ENCODE results near the gene RFXAP.
A peak's percentile ranks its signal among the peaks of the same experiment; 100 is the strongest.
"Not testable (repeated sequence)": the region's sequence is repeated elsewhere in the genome, so short reads cannot be mapped to it uniquely, and the experiment has no call there.

The RFXAP gene

DNA sequence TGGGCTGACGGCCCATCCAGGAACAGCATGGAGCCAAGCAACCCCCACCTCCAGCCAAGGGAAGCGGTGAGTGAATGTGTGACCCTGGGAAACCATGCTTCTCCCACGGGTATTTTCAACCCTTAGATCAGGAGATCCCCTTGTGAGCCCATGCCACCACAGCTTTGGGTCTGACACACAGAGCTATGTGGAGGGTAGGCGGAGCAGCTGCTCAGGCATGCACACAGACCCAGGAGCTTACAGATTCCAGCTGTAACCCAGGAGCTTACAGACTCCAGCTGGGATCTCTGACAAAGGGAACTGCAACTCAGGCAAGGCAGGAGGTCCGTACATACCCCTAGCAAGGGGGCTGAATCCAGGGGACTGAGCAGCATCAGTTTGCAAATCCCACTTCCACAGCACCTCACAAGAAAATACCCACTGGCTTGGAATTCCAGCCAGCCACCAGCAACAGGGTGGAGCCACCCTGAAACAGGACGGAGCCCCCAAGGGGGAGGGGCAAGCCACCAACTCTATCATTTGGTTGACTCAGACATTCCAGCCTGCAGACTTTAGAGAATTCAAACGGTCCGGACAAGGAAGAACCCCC is 40.8 kb upstream of the RFXAP start:
- DNase-seq (ENCODE audit: low read depth) = peak; percentile 12
- H3K4me3 ChIP-seq (ENCODE audit: control insufficient read depth, low read depth, low read length) = no peak overlapping the region
- TF ChIP-seq, protein P1, sequence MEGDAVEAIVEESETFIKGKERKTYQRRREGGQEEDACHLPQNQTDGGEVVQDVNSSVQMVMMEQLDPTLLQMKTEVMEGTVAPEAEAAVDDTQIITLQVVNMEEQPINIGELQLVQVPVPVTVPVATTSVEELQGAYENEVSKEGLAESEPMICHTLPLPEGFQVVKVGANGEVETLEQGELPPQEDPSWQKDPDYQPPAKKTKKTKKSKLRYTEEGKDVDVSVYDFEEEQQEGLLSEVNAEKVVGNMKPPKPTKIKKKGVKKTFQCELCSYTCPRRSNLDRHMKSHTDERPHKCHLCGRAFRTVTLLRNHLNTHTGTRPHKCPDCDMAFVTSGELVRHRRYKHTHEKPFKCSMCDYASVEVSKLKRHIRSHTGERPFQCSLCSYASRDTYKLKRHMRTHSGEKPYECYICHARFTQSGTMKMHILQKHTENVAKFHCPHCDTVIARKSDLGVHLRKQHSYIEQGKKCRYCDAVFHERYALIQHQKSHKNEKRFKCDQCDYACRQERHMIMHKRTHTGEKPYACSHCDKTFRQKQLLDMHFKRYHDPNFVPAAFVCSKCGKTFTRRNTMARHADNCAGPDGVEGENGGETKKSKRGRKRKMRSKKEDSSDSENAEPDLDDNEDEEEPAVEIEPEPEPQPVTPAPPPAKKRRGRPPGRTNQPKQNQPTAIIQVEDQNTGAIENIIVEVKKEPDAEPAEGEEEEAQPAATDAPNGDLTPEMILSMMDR (conservative IDR thresholded peaks at IDR 0.05; ENCODE audit: control insufficient read depth, insufficient read depth, low read depth, low read length) = no peak

DNA sequence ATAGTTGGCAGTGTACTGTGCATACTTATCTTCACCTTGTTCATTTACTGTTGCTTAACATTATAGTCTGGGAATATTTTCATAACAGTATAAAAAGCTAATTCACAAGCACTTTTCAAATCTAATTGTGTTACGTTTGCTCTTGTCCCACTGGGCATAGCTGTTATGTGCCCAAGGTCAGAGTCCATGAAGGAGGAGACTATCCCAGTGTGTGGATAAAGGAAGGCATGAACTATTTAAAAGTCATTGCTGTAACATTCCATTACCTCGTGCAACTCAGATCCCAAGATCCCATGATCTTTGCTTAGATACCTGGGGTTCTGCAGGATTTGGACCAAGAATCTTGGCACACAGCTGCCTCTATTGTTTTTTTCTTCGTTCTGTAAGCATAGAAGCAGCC is 35.1 kb upstream of the RFXAP start:
- DNase-seq (ENCODE audit: low read depth) = no peak
- TF ChIP-seq, protein P1 (conservative IDR thresholded peaks at IDR 0.05; ENCODE audit: control insufficient read depth, insufficient read depth, low read depth, low read length) = no peak
- H3K4me3 ChIP-seq (ENCODE audit: control insufficient read depth, low read depth, low read length) = no peak overlapping the region

DNA sequence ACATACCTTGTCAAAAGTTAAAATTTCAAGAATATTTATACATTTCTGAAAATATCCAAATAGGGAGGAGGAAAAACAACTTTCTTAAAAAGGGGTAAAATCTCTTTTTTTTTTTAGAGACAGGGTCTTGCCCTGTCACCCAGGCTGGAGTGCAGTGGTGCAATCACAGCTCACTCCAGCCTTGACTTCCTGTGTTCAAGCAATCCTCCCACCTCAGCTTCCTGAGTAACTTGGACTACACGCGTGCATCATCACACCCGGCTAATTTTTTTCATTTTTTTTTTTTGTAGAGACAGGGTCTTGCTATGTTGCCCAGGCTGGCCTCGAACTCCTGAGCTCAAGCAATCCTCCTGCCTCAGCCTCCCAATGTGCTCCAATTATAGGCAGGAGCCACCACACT is 32.8 kb upstream of the RFXAP start:
- not testable (repeated sequence) for DNase-seq (ENCODE audit: low read depth)

DNA sequence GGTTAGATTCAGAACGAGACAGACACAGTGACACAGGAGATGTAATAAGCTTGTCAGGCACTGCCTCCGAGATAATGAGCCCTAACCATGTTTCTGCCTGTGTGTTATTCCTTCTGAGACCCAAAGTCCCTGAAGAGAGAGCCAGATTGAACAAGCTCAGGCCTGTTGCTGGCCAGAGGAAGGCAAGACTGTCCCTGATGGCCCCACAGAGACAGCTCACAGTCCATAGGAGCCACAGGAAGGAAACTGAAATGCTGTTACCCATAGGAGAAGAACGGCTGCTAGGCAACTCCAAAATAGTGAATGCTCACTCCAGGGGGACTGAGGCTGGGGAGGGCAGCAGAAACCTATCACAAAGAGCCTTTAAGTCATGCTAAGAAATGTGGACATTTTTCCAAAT is 31.8 kb upstream of the RFXAP start:
- TF ChIP-seq, protein P1 (conservative IDR thresholded peaks at IDR 0.05; ENCODE audit: control insufficient read depth, insufficient read depth, low read depth, low read length) = no peak
- DNase-seq (ENCODE audit: low read depth) = no peak
- H3K4me3 ChIP-seq (ENCODE audit: control insufficient read depth, low read depth, low read length) = no peak overlapping the region

More for the DNA sequence above, 32.8 kb upstream of the RFXAP start:
- H3K4me3 ChIP-seq (ENCODE audit: control insufficient read depth, low read depth, low read length) = not testable (repeated sequence)

DNA sequence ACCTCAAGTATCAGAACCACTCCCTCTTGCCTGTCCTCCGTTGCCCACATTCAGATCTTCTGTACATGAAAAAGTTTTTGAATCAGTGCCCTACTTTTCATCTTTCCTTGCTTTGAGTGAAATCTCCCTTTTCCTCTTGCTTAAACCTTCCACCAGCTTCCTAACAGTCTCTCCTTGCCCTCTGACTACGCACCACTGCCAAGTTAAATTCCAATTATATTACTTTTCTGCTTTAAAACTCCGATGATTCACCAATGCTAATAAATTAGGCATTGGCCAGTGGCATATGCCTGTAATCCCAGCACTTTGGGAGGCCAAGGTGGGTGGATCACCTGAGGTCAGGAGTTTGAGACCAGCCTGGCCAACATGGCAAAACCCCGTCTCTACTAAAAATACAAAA is 30.7 kb upstream of the RFXAP start:
- TF ChIP-seq, protein P1 (conservative IDR thresholded peaks at IDR 0.05; ENCODE audit: control insufficient read depth, insufficient read depth, low read depth, low read length) = no peak
- peak; percentile 62 for DNase-seq (ENCODE audit: low read depth)
- H3K4me3 ChIP-seq (ENCODE audit: control insufficient read depth, low read depth, low read length) = no peak overlapping the region

DNA sequence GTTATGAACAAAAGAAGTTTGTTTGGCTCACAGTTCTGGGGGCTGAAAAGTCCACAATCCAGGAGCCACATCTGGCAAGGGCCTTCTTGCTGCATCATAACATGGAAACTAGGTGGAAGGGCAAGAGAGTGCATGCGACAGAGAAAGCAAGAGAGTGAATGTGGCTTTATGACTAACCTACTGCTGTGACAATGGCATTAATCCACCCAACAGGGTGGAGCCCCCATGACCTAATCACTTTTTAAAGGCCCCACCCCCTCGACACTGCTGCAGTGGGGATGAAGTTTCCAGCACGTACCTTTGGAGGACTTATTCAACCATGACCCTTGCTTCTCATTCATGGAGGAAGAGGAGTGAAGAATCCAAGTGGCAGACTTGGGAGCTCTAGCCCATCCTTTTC is 30.0 kb upstream of the RFXAP start:
- peak; percentile 55 for DNase-seq (ENCODE audit: low read depth)
- TF ChIP-seq, protein P1 (conservative IDR thresholded peaks at IDR 0.05; ENCODE audit: control insufficient read depth, insufficient read depth, low read depth, low read length) = no peak
- no peak overlapping the region for H3K4me3 ChIP-seq (ENCODE audit: control insufficient read depth, low read depth, low read length)

GRCh38 chr13:36789730-36790129 is 29.3 kb upstream of the RFXAP start:
- no peak for DNase-seq (ENCODE audit: low read depth)
- H3K4me3 ChIP-seq (ENCODE audit: control insufficient read depth, low read depth, low read length) = no peak overlapping the region
- TF ChIP-seq, protein P1 (conservative IDR thresholded peaks at IDR 0.05; ENCODE audit: control insufficient read depth, insufficient read depth, low read depth, low read length) = no peak
